GM12878 (cell line): ENCODE measurements around the gene SP6. TPM values are rescaled to one million over a fixed set of nuclear protein-coding genes. Genes with fewer than 3 reads are reported as not detected.

Experiments
- ATAC-seq: fragments of 200-7000 bp; cut with Tn5 transposase; 3 replicates; pipeline ENCODE4 v1.9.1; 2020; ENCODE audit warnings: mild to moderate bottlenecking, moderate library complexity
- BruUV-seq: library from RNA; stranded (reverse); fragments of 400-500 nt; replicated peaks from 2 replicates; lab custom pipeline; 2021; lab: Mats Ljungman, UMichigan
- CTCF ChIA-PET: fragments of 300-600 bp; sonication (Branson Sonifier 250); formaldehyde crosslinking; extraction: SDS; loops from one replicate; lab custom pipeline; 2021; ENCODE audit warnings: inconsistent platforms; lab: Yijun Ruan, JAX
- POLR2A ChIA-PET: fragments of 350-600 bp; formaldehyde crosslinking; extraction: SDS; loops from one replicate; lab custom pipeline; 2021; ENCODE audit warnings: inconsistent platforms; lab: Charles Lee
- RAD21 ChIA-PET: fragments of 300-600 bp; sonication (Branson Sonifier 250); formaldehyde crosslinking; loops from one replicate; lab custom pipeline; 2023; ENCODE audit warnings: antibody characterized with exemption; ENCODE audit not compliant: unreplicated experiment; lab: Charles Lee
- SMC1A ChIA-PET: fragments of 300-600 bp; sonication (Branson Sonifier 250); formaldehyde crosslinking; loops from one replicate; lab custom pipeline; 2023; ENCODE audit not compliant: unreplicated experiment, uncharacterized antibody; lab: Charles Lee
- DNase-seq: peaks from one replicate; pipeline ENCODE4 v3.0.0-alpha.2; 2011; ENCODE audit warnings: low read depth, low spot score
- FAIRE-seq: peaks from 3 replicates; lab custom pipeline; 2011; peaks lifted over from hg19 to GRCh38; lab: Jason Lieb, UNC
- H2AFZ ChIP-seq: 2 replicates; pipeline ENCODE4 v1.6.0; 2011; ENCODE audit warnings: low read depth, low read length, control low read depth; ENCODE audit not compliant: control insufficient read depth
- H3K27ac ChIP-seq: 2 replicates; pipeline ENCODE4 v1.5.1; 2011; ENCODE audit warnings: control low read depth; ENCODE audit not compliant: control insufficient read depth, insufficient read depth
- H3K27me3 ChIP-seq, 2 experiments: replicated peaks in 1 of 2; 2 replicates each; pipeline versions ENCODE4 v1.6.0 to v1.6.1; 2011; ENCODE audit warnings: low read length in 1 of 2; ENCODE audit not compliant: control insufficient read depth in 2 of 2, insufficient read depth in 2 of 2
- H3K36me3 ChIP-seq, 2 experiments: 2 replicates each; pipeline ENCODE4 v1.5.1; 2011; ENCODE audit warnings: low read length in 1 of 2; ENCODE audit not compliant: control insufficient read depth in 2 of 2, insufficient read depth in 2 of 2
- H3K4me1 ChIP-seq: 2 replicates; pipeline ENCODE4 v1.6.1; 2011; ENCODE audit warnings: mild to moderate bottlenecking, low read length, moderate library complexity, mixed read lengths; ENCODE audit not compliant: control insufficient read depth, insufficient read depth
- H3K4me2 ChIP-seq: 2 replicates; pipeline ENCODE4 v1.6.0; 2011; ENCODE audit warnings: control low read depth; ENCODE audit not compliant: control insufficient read depth, insufficient read depth
- H3K4me3 ChIP-seq: fragments of 200-600 bp; sonication (generic); 2 replicates; pipeline ENCODE4 v1.5.1; 2016
- H3K79me2 ChIP-seq: 2 replicates; pipeline ENCODE4 v1.6.0; 2011; ENCODE audit warnings: low read length; ENCODE audit not compliant: control insufficient read depth, insufficient read depth
- H3K9ac ChIP-seq: 2 replicates; pipeline ENCODE4 v1.8.0; 2011; ENCODE audit warnings: low read length, control low read depth, mixed read lengths; ENCODE audit not compliant: control insufficient read depth, insufficient read depth
- H3K9me3 ChIP-seq: replicated peaks from 3 replicates; pipeline ENCODE4 v1.5.1; 2011; ENCODE audit warnings: mild to moderate bottlenecking, low read length; ENCODE audit not compliant: control insufficient read depth, insufficient read depth
- H4K20me1 ChIP-seq: 2 replicates; pipeline ENCODE4 v1.6.0; 2011; ENCODE audit not compliant: control insufficient read depth, insufficient read depth
- BCL11A ChIP-seq: IDR thresholded peaks from 2 replicates; pipeline ENCODE4 v1.6.1; 2011; ENCODE audit warnings: low read depth, low read length
- CEBPB ChIP-seq, 2 experiments: fragments of 150-350 bp in 1 of 2; IDR thresholded peaks; 2 replicates each; pipeline ENCODE4 v1.6.1; 2012 to 2014; ENCODE audit warnings: low read depth in 2 of 2, low read length in 2 of 2, borderline replicate concordance in 1 of 2, inconsistent platforms in 1 of 2
- E2F8 ChIP-seq: fragments of 450-650 bp; IDR thresholded peaks from 2 replicates; pipeline ENCODE4 v1.6.1; 2018; ENCODE audit warnings: mild to moderate bottlenecking, low read depth, moderate library complexity; ENCODE audit not compliant: partially characterized antibody
- HCFC1 ChIP-seq: fragments of 150-350 bp; IDR thresholded peaks from 2 replicates; pipeline ENCODE4 v1.6.1; 2014; ENCODE audit warnings: low read length
- HDAC2 ChIP-seq: fragments of 200-600 bp; sonication (generic); IDR thresholded peaks from 2 replicates; pipeline ENCODE4 v1.6.1; 2017
- JUNB ChIP-seq: IDR thresholded peaks from 2 replicates; pipeline ENCODE4 v1.6.1; 2016; ENCODE audit warnings: antibody characterized with exemption, mild to moderate bottlenecking
- MXI1 ChIP-seq: fragments of 150-350 bp; IDR thresholded peaks from 2 replicates; pipeline ENCODE4 v1.6.1; 2011; ENCODE audit warnings: low read depth, mild to moderate bottlenecking, inconsistent platforms, low read length, improper control_type of control experiment
- MYB ChIP-seq: fragments of 150-350 bp; IDR thresholded peaks from 2 replicates; pipeline ENCODE4 v1.6.1; 2014; ENCODE audit warnings: mild to moderate bottlenecking, low read depth, low read length, borderline replicate concordance
- PBX3 ChIP-seq: IDR thresholded peaks from 2 replicates; pipeline ENCODE4 v1.6.1; 2011; ENCODE audit warnings: mild to moderate bottlenecking, low read depth, low read length, moderate library complexity; ENCODE audit not compliant: insufficient replicate concordance
- POLR2A ChIP-seq: IDR thresholded peaks from 2 replicates; pipeline ENCODE4 v1.6.1; 2011; ENCODE audit warnings: low read depth, mild to moderate bottlenecking, low read length
- POLR2AphosphoS2 ChIP-seq: IDR thresholded peaks from 2 replicates; pipeline ENCODE4 v1.6.1; 2011; ENCODE audit warnings: low read depth, mild to moderate bottlenecking, low read length, improper control_type of control experiment, moderate library complexity
- SPI1 ChIP-seq: IDR thresholded peaks from 2 replicates; pipeline ENCODE4 v1.6.1; 2011; ENCODE audit warnings: low read depth, mild to moderate bottlenecking, low read length, moderate library complexity, borderline replicate concordance; ENCODE audit not compliant: insufficient read depth
- SUZ12 ChIP-seq: fragments of 200-600 bp; sonication (generic); IDR thresholded peaks from one replicate; pipeline ENCODE4 v1.6.1; 2018; ENCODE audit warnings: antibody characterized with exemption, mild to moderate bottlenecking; ENCODE audit not compliant: unreplicated experiment
- ZBTB33 ChIP-seq: fragments of 450-650 bp; IDR thresholded peaks from 2 replicates; pipeline ENCODE4 v1.6.1; 2017; ENCODE audit warnings: mild to moderate bottlenecking
- ZNF274 ChIP-seq: IDR thresholded peaks from one replicate; pipeline ENCODE4 v1.8.0; 2011; ENCODE audit not compliant: insufficient read length, insufficient read depth
- WGBS: methylation state at CpG from one replicate; pipeline ENCODE4 v1.1.6; 2016; ENCODE audit warnings: low lambda C conversion rate; ENCODE audit not compliant: insufficient replicate concordance, insufficient coverage; ENCODE audit errors: missing lambda C conversion rate; 5-methylcytosine and 5-hydroxymethylcytosine counted together
- in situ Hi-C: fragments of 300-500 bp; cut with MboI; formaldehyde crosslinking; loops from 9 replicates; pipeline ENCODE4 v1.14.3; 2018; ENCODE audit warnings: mixed read lengths
- intact Hi-C: fragments of 100-400 bp; cut with micrococcal nuclease; formaldehyde crosslinking; loops from one replicate; pipeline ENCODE4 v1.14.2; 2022; ENCODE audit not compliant: unreplicated experiment
- polyA plus RNA-seq, 11 experiments: library from polyadenylated mRNA; depleted of rRNA in 4 of 11; unstranded in 6 of 11; stranded (reverse) in 5 of 11; fragments of >200 nt; fragmentation: Nextera tagmentation in 4 of 11; fragmentation: Illumina TruSeq in 1 of 11; extraction: Ambion mirVana in 4 of 11; extraction: Trizol in 1 of 11; gene quantifications; 1 replicate in 1 of 11; 2 replicates in 10 of 11; pipeline versions ENCODE4 v1.2.1 to v1.2.3, GENCODE V29; 2011 to 2016; ENCODE audit warnings: inconsistent platforms in 2 of 11, missing spikeins in 2 of 11, low read depth in 1 of 11
- total RNA-seq, 4 experiments: library from RNA; depleted of rRNA in 3 of 4; stranded (reverse); fragments of >200 nt in 3 of 4; fragmentation: Illumina TruSeq in 1 of 4; extraction: Trizol in 1 of 4; gene quantifications; 2 replicates each; pipeline versions ENCODE4 v1.2.1 to v1.2.3, GENCODE V29; 2013 to 2021

The SP6 gene
- total and polyA plus RNA-seq, 10 of the 15 experiments (the other 5 are each of a cell fraction or from before 2014, with no cell fraction given): 0.05 to 0.15 (median 0.06) TPM; not detected in 7

GRCh38 chr17:47808036-47808829 lies 42.7 kb downstream of the SP6 start (continued):
- TF ChIP-seq E2F8 (no peak), CEBPB (IDR thresholded peaks at IDR 0.05; ENCODE audit: borderline replicate concordance in 1 of 2, low read depth in 2 of 2, low read length in 2 of 2) (no peak)

- H4K20me1 ChIP-seq: no peaks in the 10 kb centered on the region
- in situ Hi-C loops: loop anchor here (10.0 kb wide), 1 partner anchor 113 kb away; the partner anchor contains the start of gene TBKBP1
- BruUV-seq: no TSS peak
- H3K79me2 ChIP-seq: no peaks in the 10 kb centered on the region
- no peak overlapping the region for H3K9ac ChIP-seq
- WGBS: 80% methylated on average over 11 of the region's 11 CpGs
- ChIA-PET CTCF (no interaction called here), RAD21 (no interaction called here), POLR2A (interaction anchor here (0.5 kb wide), 1 partner anchor 214 kb away, joined by 5 read pairs; no protein-coding TSS in a partner anchor), SMC1A (no interaction called here)
- no peaks in the 10 kb centered on the region for H3K4me1 ChIP-seq
- H3K27ac ChIP-seq: no peak overlapping the region
- H3K4me3 ChIP-seq: no peak overlapping the region
- no peak for DNase-seq
- H2AFZ ChIP-seq: no peak overlapping the region
- peaks cover 0 to 8% of the 10 kb centered on the region in 2 experiments; a peak in 3 of 4 replicates for H3K36me3 ChIP-seq
- intact Hi-C loops: no loop called here
- H3K9me3 ChIP-seq: no peaks in the 10 kb centered on the region
- H3K27me3 ChIP-seq: no peaks in the 10 kb centered on the region
- FAIRE-seq: no peak
- no peak overlapping the region for H3K4me2 ChIP-seq
- ATAC-seq: no peak
- TF ChIP-seq POLR2AphosphoS2 (no peak), JUNB (no peak), SPI1 (no peak), POLR2A (no peak), MYB (no peak), SUZ12 (no peak), ZNF274 (no peak), HCFC1 (no peak), ZBTB33 (no peak), PBX3 (no peak), MXI1 (no peak), BCL11A (no peak), HDAC2 (no peak)
Observed at GRCh38 chr17:47807421-47807820, 43.5 kb downstream of the SP6 start.
